ENCODE results near the gene BTNL9. TPM values are rescaled to one million over a fixed set of nuclear protein-coding genes. Genes with fewer than 3 reads are reported as not detected.
"Not testable (repeated sequence)": the region's sequence is repeated elsewhere in the genome, so short reads cannot be mapped to it uniquely, and the experiment has no call there.

BTNL9 gene
- total and polyA plus RNA-seq, 4 donors, result 3.6 to 16.3 (median 10.0) TPM

GRCh38 chr5:181104259-181104568, 64.1 kb downstream of the BTNL9 start:
- H3K27me3 ChIP-seq (ENCODE audit: control insufficient read depth, insufficient read depth, low read length), result peaks cover 52% of the 10 kb centered on the region
- H3K36me3 ChIP-seq (ENCODE audit: control insufficient read depth, insufficient read depth, low read length); H3K27ac ChIP-seq (ENCODE audit: low read depth, low read length); H3K4me1 ChIP-seq (ENCODE audit: control insufficient read depth, insufficient read depth, low read length); H3K4me3 ChIP-seq (ENCODE audit: low read depth, low read length); DNase-seq (ENCODE audit: low read depth in 4 of 6, low spot score in 6 of 6); H3K9me3 ChIP-seq (ENCODE audit: control insufficient read depth, insufficient read depth, low read length): not testable (repeated sequence)
- WGBS (ENCODE audit: insufficient coverage), result 12% methylated on average over 3 of the region's 5 CpGs

- not testable (repeated sequence) for H3K9me3 ChIP-seq (ENCODE audit: control insufficient read depth, insufficient read depth, low read length); H3K4me1 ChIP-seq (ENCODE audit: control insufficient read depth, insufficient read depth, low read length); H3K36me3 ChIP-seq (ENCODE audit: control insufficient read depth, insufficient read depth, low read length); DNase-seq (ENCODE audit: low read depth in 4 of 6, low spot score in 6 of 6); H3K4me3 ChIP-seq (ENCODE audit: low read depth, low read length); H3K27ac ChIP-seq (ENCODE audit: low read depth, low read length)
- H3K27me3 ChIP-seq (ENCODE audit: control insufficient read depth, insufficient read depth, low read length), result peaks cover 50% of the 10 kb centered on the region
- WGBS (ENCODE audit: insufficient coverage), result 65% methylated on average over 11 of the region's 20 CpGs
Measured at GRCh38 chr5:181104606-181105390, 64.7 kb downstream of the BTNL9 start.

GRCh38 chr5:181105391-181106025, 65.4 kb downstream of the BTNL9 start:
- H3K4me3 ChIP-seq (ENCODE audit: low read depth, low read length), result no peak overlapping the region
- no peaks in the 10 kb centered on the region for H3K4me1 ChIP-seq (ENCODE audit: control insufficient read depth, insufficient read depth, low read length)
- no peaks in the 10 kb centered on the region for H3K36me3 ChIP-seq (ENCODE audit: control insufficient read depth, insufficient read depth, low read length)
- no peak for DNase-seq (ENCODE audit: low read depth in 4 of 6, low spot score in 6 of 6)
- H3K9me3 ChIP-seq (ENCODE audit: control insufficient read depth, insufficient read depth, low read length), result no peaks in the 10 kb centered on the region
- WGBS (ENCODE audit: insufficient coverage), result 73% methylated on average over 3 of the region's 7 CpGs
- peaks cover 44% of the 10 kb centered on the region for H3K27me3 ChIP-seq (ENCODE audit: control insufficient read depth, insufficient read depth, low read length)
- H3K27ac ChIP-seq (ENCODE audit: low read depth, low read length), result no peak overlapping the region

- no peak overlapping the region for H3K27ac ChIP-seq (ENCODE audit: low read depth, low read length)
- no peak overlapping the region for H3K4me3 ChIP-seq (ENCODE audit: low read depth, low read length)
- 69% methylated on average over 9 of the region's 9 CpGs for WGBS (ENCODE audit: insufficient coverage)
- H3K4me1 ChIP-seq (ENCODE audit: control insufficient read depth, insufficient read depth, low read length), result no peaks in the 10 kb centered on the region
- no peaks in the 10 kb centered on the region for H3K36me3 ChIP-seq (ENCODE audit: control insufficient read depth, insufficient read depth, low read length)
- peaks cover 52% of the 10 kb centered on the region for H3K27me3 ChIP-seq (ENCODE audit: control insufficient read depth, insufficient read depth, low read length)
- H3K9me3 ChIP-seq (ENCODE audit: control insufficient read depth, insufficient read depth, low read length), result no peaks in the 10 kb centered on the region
- DNase-seq (ENCODE audit: low read depth in 4 of 6, low spot score in 6 of 6), result no peak
Measured at GRCh38 chr5:181107699-181108098, 67.6 kb downstream of the BTNL9 start.

- DNase-seq (ENCODE audit: low read depth in 4 of 6, low spot score in 6 of 6), result no peak
- 80% methylated on average over 10 of the region's 14 CpGs for WGBS (ENCODE audit: insufficient coverage)
- H3K9me3 ChIP-seq (ENCODE audit: control insufficient read depth, insufficient read depth, low read length), result peaks cover under 1% of the 10 kb centered on the region
- no peaks in the 10 kb centered on the region for H3K36me3 ChIP-seq (ENCODE audit: control insufficient read depth, insufficient read depth, low read length)
- H3K27me3 ChIP-seq (ENCODE audit: control insufficient read depth, insufficient read depth, low read length), result peaks cover 52% of the 10 kb centered on the region
- no peak overlapping the region for H3K4me3 ChIP-seq (ENCODE audit: low read depth, low read length)
- no peak overlapping the region for H3K27ac ChIP-seq (ENCODE audit: low read depth, low read length)
- H3K4me1 ChIP-seq (ENCODE audit: control insufficient read depth, insufficient read depth, low read length), result no peaks in the 10 kb centered on the region
Measured at GRCh38 chr5:181108578-181109165, 68.6 kb downstream of the BTNL9 start.

- Histone ChIP-seq H3K27ac (ENCODE audit: low read depth, low read length) (no peak overlapping the region), H3K36me3 (ENCODE audit: control insufficient read depth, insufficient read depth, low read length) (no peaks in the 10 kb centered on the region), H3K9me3 (ENCODE audit: control insufficient read depth, insufficient read depth, low read length) (peaks cover 3% of the 10 kb centered on the region), H3K4me1 (ENCODE audit: control insufficient read depth, insufficient read depth, low read length) (peaks cover 4% of the 10 kb centered on the region), H3K4me3 (ENCODE audit: low read depth, low read length) (no peak overlapping the region), H3K27me3 (ENCODE audit: control insufficient read depth, insufficient read depth, low read length) (peaks cover 54% of the 10 kb centered on the region)
- WGBS (ENCODE audit: insufficient coverage), result 47% methylated on average over 10 of the region's 11 CpGs
- no peak for DNase-seq (ENCODE audit: low read depth in 4 of 6, low spot score in 6 of 6)
Measured at GRCh38 chr5:181109489-181110013, 69.5 kb downstream of the BTNL9 start.

GRCh38 chr5:181111010-181111409, 70.9 kb downstream of the BTNL9 start:
- no peak for DNase-seq (ENCODE audit: low read depth in 4 of 6, low spot score in 6 of 6)
- Histone ChIP-seq H3K9me3 (ENCODE audit: control insufficient read depth, insufficient read depth, low read length) (peaks cover 3% of the 10 kb centered on the region), H3K27me3 (ENCODE audit: control insufficient read depth, insufficient read depth, low read length) (peaks cover 57% of the 10 kb centered on the region), H3K4me1 (ENCODE audit: control insufficient read depth, insufficient read depth, low read length) (peaks cover 12% of the 10 kb centered on the region), H3K27ac (ENCODE audit: low read depth, low read length) (no peak overlapping the region), H3K36me3 (ENCODE audit: control insufficient read depth, insufficient read depth, low read length) (no peaks in the 10 kb centered on the region), H3K4me3 (ENCODE audit: low read depth, low read length) (no peak overlapping the region)
- 81% methylated on average over 5 of the region's 5 CpGs for WGBS (ENCODE audit: insufficient coverage)

Small RNA genes within 50 kb of the gene (small RNA-seq; reads per million reads assigned to genes)
- gene MIR8089 (ENCODE audit: low replicate concordance) (not detected), gene RNU6-1036P (ENCODE audit: low replicate concordance) (not detected)

Other genes starting within 250 kb of the BTNL9 start
- gene MGAT1, start 237.5 kb upstream of the BTNL9 start, total RNA-seq, result 10 to 100 TPM; 40.7 to 77.6 TPM
- 10 to 100 TPM; 59.1 to 74.4 TPM for gene MGAT1, start 237.5 kb upstream of the BTNL9 start, polyA plus RNA-seq (ENCODE audit: insufficient read length in 2 of 2)
- gene ZFP62, start 179.0 kb upstream of the BTNL9 start, total RNA-seq, result 10 to 100 TPM; 34.1 to 46.2 TPM
- gene ZFP62, start 179.0 kb upstream of the BTNL9 start, polyA plus RNA-seq (ENCODE audit: insufficient read length in 2 of 2), result 10 to 100 TPM; 35.7 to 41.8 TPM
- under 1 TPM; 0.11 to 0.50 TPM for gene BTNL8, start 141.1 kb upstream of the BTNL9 start, total RNA-seq
- gene BTNL8, start 141.1 kb upstream of the BTNL9 start, polyA plus RNA-seq (ENCODE audit: insufficient read length in 2 of 2), result under 1 TPM in 1 of 2 donors, not detected in 1; 0.39 TPM
- gene BTNL3, start 51.4 kb upstream of the BTNL9 start, total RNA-seq, result not detected
- gene BTNL3, start 51.4 kb upstream of the BTNL9 start, polyA plus RNA-seq (ENCODE audit: insufficient read length in 2 of 2), result not detected
- gene OR2V1, start 90.9 kb downstream of the BTNL9 start, total RNA-seq, result not detected
- gene OR2V1, start 90.9 kb downstream of the BTNL9 start, polyA plus RNA-seq (ENCODE audit: insufficient read length in 2 of 2), result not detected
- gene OR2V2, start 107.3 kb downstream of the BTNL9 start, total RNA-seq, result not detected
- gene OR2V2, start 107.3 kb downstream of the BTNL9 start, polyA plus RNA-seq (ENCODE audit: insufficient read length in 2 of 2), result under 1 TPM in 1 of 2 donors, not detected in 1; 0.06 TPM
- gene TRIM7, start 164.9 kb downstream of the BTNL9 start, total RNA-seq, result 1 to 10 TPM; 1.8 to 1.9 TPM
- gene TRIM7, start 164.9 kb downstream of the BTNL9 start, polyA plus RNA-seq (ENCODE audit: insufficient read length in 2 of 2), result 1 to 10 TPM; 6.4 to 7.3 TPM
- gene TRIM41, start 183.0 kb downstream of the BTNL9 start, total RNA-seq, result 10 to 100 TPM; 10.7 to 23.1 TPM
- 10 to 100 TPM; 38.5 to 39.7 TPM for gene TRIM41, start 183.0 kb downstream of the BTNL9 start, polyA plus RNA-seq (ENCODE audit: insufficient read length in 2 of 2)
- gene RACK1, start 203.6 kb downstream of the BTNL9 start, total RNA-seq, result 1,000 to 10,000 TPM; 1,628 to 2,875 TPM
- 1,000 to 10,000 TPM; 1,370 to 1,428 TPM for gene RACK1, start 203.6 kb downstream of the BTNL9 start, polyA plus RNA-seq (ENCODE audit: insufficient read length in 2 of 2)
- 10 to 100 TPM; 13.2 to 18.7 TPM for gene TRIM52, start 220.9 kb downstream of the BTNL9 start, total RNA-seq
- gene TRIM52, start 220.9 kb downstream of the BTNL9 start, polyA plus RNA-seq (ENCODE audit: insufficient read length in 2 of 2), result 10 to 100 TPM; 25.1 to 35.8 TPM

All from spinal cord (tissue), 10 donors.